GM23338 (cell line): Measurements from ENCODE around the gene ACOT11. TPM values are rescaled to one million over a fixed set of nuclear protein-coding genes. Genes with fewer than 3 reads are reported as not detected.

Experiments used
- ATAC-seq: fragments of 200-7000 bp; cut with Tn5 transposase; 3 replicates; pipeline ENCODE4 v1.9.1; 2020
- DNase-seq: peaks from one replicate; pipeline ENCODE4 v3.0.0-alpha.2; 2015; ENCODE audit warnings: low spot score
- H2AFZ ChIP-seq: fragments of 200-600 bp; sonication (generic); 2 replicates; pipeline ENCODE4 v1.8.0; 2016; ENCODE audit warnings: antibody characterized with exemption, mild to moderate bottlenecking, moderate library complexity
- H3F3A ChIP-seq: fragments of 200-600 bp; sonication (generic); replicated peaks from 2 replicates; pipeline ENCODE4 v1.8.0; 2017; ENCODE audit warnings: antibody characterized with exemption, mixed run types, low read depth
- H3K27ac ChIP-seq: fragments of 200-600 bp; sonication (generic); 2 replicates; pipeline ENCODE4 v1.6.1; 2016; ENCODE audit warnings: low read depth
- H3K27me3 ChIP-seq: fragments of 200-600 bp; sonication (generic); 2 replicates; pipeline ENCODE4 v1.8.0; 2016; ENCODE audit warnings: mild to moderate bottlenecking, mixed run types, moderate library complexity; ENCODE audit not compliant: insufficient read depth
- H3K36me3 ChIP-seq: fragments of 200-600 bp; sonication (generic); 2 replicates; pipeline ENCODE4 v1.8.0; 2016; ENCODE audit warnings: mild to moderate bottlenecking; ENCODE audit not compliant: insufficient read depth
- H3K4me1 ChIP-seq: fragments of 200-600 bp; sonication (generic); 2 replicates; pipeline ENCODE4 v1.8.0; 2016; ENCODE audit warnings: mild to moderate bottlenecking, moderate library complexity; ENCODE audit not compliant: insufficient read depth
- H3K4me2 ChIP-seq: fragments of 200-600 bp; sonication (generic); 2 replicates; pipeline ENCODE4 v1.7.1; 2017; ENCODE audit warnings: mixed run types
- H3K4me3 ChIP-seq: fragments of 200-600 bp; sonication (generic); 2 replicates; pipeline ENCODE4 v1.6.1; 2016; ENCODE audit warnings: mixed run types
- H3K79me2 ChIP-seq: fragments of 200-600 bp; sonication (generic); replicated peaks from 2 replicates; pipeline ENCODE4 v1.8.0; 2017; ENCODE audit warnings: mild to moderate bottlenecking; ENCODE audit not compliant: insufficient read depth
- H3K9me2 ChIP-seq: fragments of 200-600 bp; sonication (generic); 2 replicates; pipeline ENCODE4 v1.8.0; 2017; ENCODE audit not compliant: insufficient read depth
- H4K20me1 ChIP-seq: fragments of 200-600 bp; sonication (generic); replicated peaks from 2 replicates; pipeline ENCODE4 v1.8.0; 2017; ENCODE audit warnings: mild to moderate bottlenecking; ENCODE audit not compliant: insufficient read depth
- H3K27ac Mint-ChIP-seq: 2 replicates; pipeline ENCODE4 v1.8.0; 2020; ENCODE audit warnings: inconsistent platforms, mild to moderate bottlenecking, moderate library complexity, mixed read lengths
- H3K27me3 Mint-ChIP-seq: 3 replicates; pipeline ENCODE4 v1.8.0; 2022; ENCODE audit warnings: low read depth, mild to moderate bottlenecking, moderate library complexity, mixed read lengths, inconsistent platforms; ENCODE audit not compliant: insufficient read depth, poor library complexity
- H3K36me3 Mint-ChIP-seq: 3 replicates; pipeline ENCODE4 v1.8.0; 2021; ENCODE audit warnings: low read depth, mild to moderate bottlenecking, inconsistent platforms, moderate library complexity, mixed read lengths
- H3K4me1 Mint-ChIP-seq: 3 replicates; pipeline ENCODE4 v1.8.0; 2020; ENCODE audit warnings: mild to moderate bottlenecking, inconsistent platforms, mixed read lengths
- H3K4me3 Mint-ChIP-seq: 3 replicates; pipeline ENCODE4 v1.8.0; 2021; ENCODE audit warnings: moderate library complexity, mild to moderate bottlenecking, inconsistent platforms, mixed read lengths
- H3K9me3 Mint-ChIP-seq: 3 replicates; pipeline ENCODE4 v1.8.0; 2020; ENCODE audit warnings: moderate library complexity, mild to moderate bottlenecking, inconsistent platforms, mixed read lengths
- CREB1 ChIP-seq: fragments of 250-450 bp; sonication (Bioruptor Pico); IDR thresholded peaks from 2 replicates; pipeline ENCODE4 v1.5.0; 2020; ENCODE audit warnings: low read depth, mild to moderate bottlenecking, moderate library complexity
- EZH2 ChIP-seq: fragments of 200-600 bp; sonication (generic); IDR thresholded peaks from one replicate; pipeline ENCODE4 v1.8.0; 2017; ENCODE audit warnings: antibody characterized with exemption, mild to moderate bottlenecking, low read depth; ENCODE audit not compliant: unreplicated experiment
- EZH2phosphoT487 ChIP-seq: fragments of 200-600 bp; sonication (generic); IDR thresholded peaks from one replicate; pipeline ENCODE4 v1.8.1; 2018; ENCODE audit warnings: antibody characterized with exemption; ENCODE audit not compliant: unreplicated experiment
- JUNB ChIP-seq: IDR thresholded peaks from one replicate; pipeline ENCODE4 v1.6.1; 2016; ENCODE audit warnings: antibody characterized with exemption; ENCODE audit not compliant: unreplicated experiment
- NANOG ChIP-seq: IDR thresholded peaks from 2 replicates; pipeline ENCODE4 v1.6.1; 2016; ENCODE audit warnings: antibody characterized with exemption, borderline replicate concordance
- POLR2AphosphoS5 ChIP-seq: IDR thresholded peaks from 2 replicates; pipeline ENCODE4 v1.6.1; 2016; ENCODE audit warnings: antibody characterized with exemption, low read depth
- STAT1 ChIP-seq: IDR thresholded peaks from one replicate; pipeline ENCODE4 v1.6.1; 2016; ENCODE audit warnings: antibody characterized with exemption; ENCODE audit not compliant: unreplicated experiment
- ZNF114 ChIP-seq: fragments of 250-450 bp; sonication (Bioruptor Pico); IDR thresholded peaks from 2 replicates; pipeline ENCODE4 v1.5.0; 2020; ENCODE audit warnings: mild to moderate bottlenecking, moderate library complexity
- ZNF331 ChIP-seq: fragments of 250-450 bp; sonication (Bioruptor Pico); IDR thresholded peaks from 2 replicates; pipeline ENCODE4 v1.5.0; 2020; ENCODE audit warnings: low read depth, mild to moderate bottlenecking, moderate library complexity
- polyA plus RNA-seq: library from polyadenylated mRNA; unstranded; fragments of >200 nt; fragmentation: Nextera tagmentation; extraction: Ambion mirVana; gene quantifications from 2 replicates; pipeline ENCODE4 v1.2.1, GENCODE V29; 2016
- total RNA-seq: library from RNA; depleted of rRNA; stranded (reverse); fragments of >200 nt; shearing (Covaris generic); gene quantifications from 2 replicates; pipeline ENCODE4 v1.2.3, GENCODE V29; 2014
- TF ChIP-seq, protein P1 (sequence below): IDR thresholded peaks from 2 replicates; pipeline ENCODE4 v1.6.1; 2016; ENCODE audit warnings: antibody characterized with exemption
- TF ChIP-seq, protein P2 (sequence below): fragments of 250-450 bp; sonication (Bioruptor Pico); IDR thresholded peaks from 2 replicates; pipeline ENCODE4 v1.5.0; 2020; ENCODE audit warnings: mild to moderate bottlenecking, moderate library complexity
- TF ChIP-seq, protein P3 (sequence below), 2 experiments: fragments of 200-600 bp in 1 of 2; sonication (generic) in 1 of 2; conservative IDR thresholded peaks; 2 replicates each; pipeline versions ENCODE4 v1.5.1 to v1.6.1; 2016 to 2017; ENCODE audit warnings: antibody characterized with exemption in 2 of 2, low read depth in 2 of 2, mild to moderate bottlenecking in 2 of 2, moderate library complexity in 1 of 2
- TF ChIP-seq, protein P4 (sequence below): IDR thresholded peaks from one replicate; pipeline ENCODE4 v1.6.1; 2018; ENCODE audit warnings: antibody characterized with exemption; ENCODE audit not compliant: unreplicated experiment

ACOT11 gene
- total and polyA plus RNA-seq, 2 experiments from 2014 or later, result 1.6 to 2.7 TPM

DNA sequence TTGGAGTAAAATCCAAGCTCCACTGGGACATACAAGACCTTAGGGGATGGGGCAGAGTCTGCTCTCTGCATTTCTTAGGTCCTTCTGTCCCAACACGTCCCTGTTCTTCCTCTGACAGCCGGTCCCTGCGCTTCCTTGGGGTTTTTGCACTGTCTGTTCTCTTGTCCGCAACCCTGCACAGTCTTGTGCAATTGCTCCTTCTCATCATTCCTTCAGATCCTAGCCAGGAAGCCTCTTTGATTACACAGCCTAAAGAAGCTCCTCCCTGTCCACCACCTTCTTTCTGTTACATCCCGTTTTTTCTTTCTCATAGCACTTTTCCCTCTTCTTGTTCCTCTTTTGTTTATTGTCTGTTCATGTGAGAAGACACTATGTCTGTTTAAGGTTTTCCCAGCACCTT is 19.9 kb downstream of the ACOT11 start:
- no peaks in the 10 kb centered on the region for H3K36me3 ChIP-seq
- Mint-ChIP-seq H3K9me3 (peaks cover 9% of the 10 kb centered on the region), H3K4me3 (no peak overlapping the region; the same call in 2 of the 3 replicates), H3K4me1 (peaks cover 44% of the 10 kb centered on the region), H3K27ac (no peak overlapping the region), H3K27me3 (peaks cover 15% of the 10 kb centered on the region), H3K36me3 (peaks cover 3% of the 10 kb centered on the region)
- no peaks in the 10 kb centered on the region for H3K9me2 ChIP-seq
- no peak for ATAC-seq
- TF ChIP-seq, protein P1, sequence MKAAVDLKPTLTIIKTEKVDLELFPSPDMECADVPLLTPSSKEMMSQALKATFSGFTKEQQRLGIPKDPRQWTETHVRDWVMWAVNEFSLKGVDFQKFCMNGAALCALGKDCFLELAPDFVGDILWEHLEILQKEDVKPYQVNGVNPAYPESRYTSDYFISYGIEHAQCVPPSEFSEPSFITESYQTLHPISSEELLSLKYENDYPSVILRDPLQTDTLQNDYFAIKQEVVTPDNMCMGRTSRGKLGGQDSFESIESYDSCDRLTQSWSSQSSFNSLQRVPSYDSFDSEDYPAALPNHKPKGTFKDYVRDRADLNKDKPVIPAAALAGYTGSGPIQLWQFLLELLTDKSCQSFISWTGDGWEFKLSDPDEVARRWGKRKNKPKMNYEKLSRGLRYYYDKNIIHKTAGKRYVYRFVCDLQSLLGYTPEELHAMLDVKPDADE, result no peak
- TF ChIP-seq EZH2 (no peak), CREB1 (CRISPR knock-in tag) (no peak), EZH2phosphoT487 (no peak), NANOG (no peak), POLR2AphosphoS5 (no peak), STAT1 (no peak), JUNB (no peak), ZNF114 (no peak), ZNF331 (CRISPR knock-in tag) (no peak)
- TF ChIP-seq, protein P2, sequence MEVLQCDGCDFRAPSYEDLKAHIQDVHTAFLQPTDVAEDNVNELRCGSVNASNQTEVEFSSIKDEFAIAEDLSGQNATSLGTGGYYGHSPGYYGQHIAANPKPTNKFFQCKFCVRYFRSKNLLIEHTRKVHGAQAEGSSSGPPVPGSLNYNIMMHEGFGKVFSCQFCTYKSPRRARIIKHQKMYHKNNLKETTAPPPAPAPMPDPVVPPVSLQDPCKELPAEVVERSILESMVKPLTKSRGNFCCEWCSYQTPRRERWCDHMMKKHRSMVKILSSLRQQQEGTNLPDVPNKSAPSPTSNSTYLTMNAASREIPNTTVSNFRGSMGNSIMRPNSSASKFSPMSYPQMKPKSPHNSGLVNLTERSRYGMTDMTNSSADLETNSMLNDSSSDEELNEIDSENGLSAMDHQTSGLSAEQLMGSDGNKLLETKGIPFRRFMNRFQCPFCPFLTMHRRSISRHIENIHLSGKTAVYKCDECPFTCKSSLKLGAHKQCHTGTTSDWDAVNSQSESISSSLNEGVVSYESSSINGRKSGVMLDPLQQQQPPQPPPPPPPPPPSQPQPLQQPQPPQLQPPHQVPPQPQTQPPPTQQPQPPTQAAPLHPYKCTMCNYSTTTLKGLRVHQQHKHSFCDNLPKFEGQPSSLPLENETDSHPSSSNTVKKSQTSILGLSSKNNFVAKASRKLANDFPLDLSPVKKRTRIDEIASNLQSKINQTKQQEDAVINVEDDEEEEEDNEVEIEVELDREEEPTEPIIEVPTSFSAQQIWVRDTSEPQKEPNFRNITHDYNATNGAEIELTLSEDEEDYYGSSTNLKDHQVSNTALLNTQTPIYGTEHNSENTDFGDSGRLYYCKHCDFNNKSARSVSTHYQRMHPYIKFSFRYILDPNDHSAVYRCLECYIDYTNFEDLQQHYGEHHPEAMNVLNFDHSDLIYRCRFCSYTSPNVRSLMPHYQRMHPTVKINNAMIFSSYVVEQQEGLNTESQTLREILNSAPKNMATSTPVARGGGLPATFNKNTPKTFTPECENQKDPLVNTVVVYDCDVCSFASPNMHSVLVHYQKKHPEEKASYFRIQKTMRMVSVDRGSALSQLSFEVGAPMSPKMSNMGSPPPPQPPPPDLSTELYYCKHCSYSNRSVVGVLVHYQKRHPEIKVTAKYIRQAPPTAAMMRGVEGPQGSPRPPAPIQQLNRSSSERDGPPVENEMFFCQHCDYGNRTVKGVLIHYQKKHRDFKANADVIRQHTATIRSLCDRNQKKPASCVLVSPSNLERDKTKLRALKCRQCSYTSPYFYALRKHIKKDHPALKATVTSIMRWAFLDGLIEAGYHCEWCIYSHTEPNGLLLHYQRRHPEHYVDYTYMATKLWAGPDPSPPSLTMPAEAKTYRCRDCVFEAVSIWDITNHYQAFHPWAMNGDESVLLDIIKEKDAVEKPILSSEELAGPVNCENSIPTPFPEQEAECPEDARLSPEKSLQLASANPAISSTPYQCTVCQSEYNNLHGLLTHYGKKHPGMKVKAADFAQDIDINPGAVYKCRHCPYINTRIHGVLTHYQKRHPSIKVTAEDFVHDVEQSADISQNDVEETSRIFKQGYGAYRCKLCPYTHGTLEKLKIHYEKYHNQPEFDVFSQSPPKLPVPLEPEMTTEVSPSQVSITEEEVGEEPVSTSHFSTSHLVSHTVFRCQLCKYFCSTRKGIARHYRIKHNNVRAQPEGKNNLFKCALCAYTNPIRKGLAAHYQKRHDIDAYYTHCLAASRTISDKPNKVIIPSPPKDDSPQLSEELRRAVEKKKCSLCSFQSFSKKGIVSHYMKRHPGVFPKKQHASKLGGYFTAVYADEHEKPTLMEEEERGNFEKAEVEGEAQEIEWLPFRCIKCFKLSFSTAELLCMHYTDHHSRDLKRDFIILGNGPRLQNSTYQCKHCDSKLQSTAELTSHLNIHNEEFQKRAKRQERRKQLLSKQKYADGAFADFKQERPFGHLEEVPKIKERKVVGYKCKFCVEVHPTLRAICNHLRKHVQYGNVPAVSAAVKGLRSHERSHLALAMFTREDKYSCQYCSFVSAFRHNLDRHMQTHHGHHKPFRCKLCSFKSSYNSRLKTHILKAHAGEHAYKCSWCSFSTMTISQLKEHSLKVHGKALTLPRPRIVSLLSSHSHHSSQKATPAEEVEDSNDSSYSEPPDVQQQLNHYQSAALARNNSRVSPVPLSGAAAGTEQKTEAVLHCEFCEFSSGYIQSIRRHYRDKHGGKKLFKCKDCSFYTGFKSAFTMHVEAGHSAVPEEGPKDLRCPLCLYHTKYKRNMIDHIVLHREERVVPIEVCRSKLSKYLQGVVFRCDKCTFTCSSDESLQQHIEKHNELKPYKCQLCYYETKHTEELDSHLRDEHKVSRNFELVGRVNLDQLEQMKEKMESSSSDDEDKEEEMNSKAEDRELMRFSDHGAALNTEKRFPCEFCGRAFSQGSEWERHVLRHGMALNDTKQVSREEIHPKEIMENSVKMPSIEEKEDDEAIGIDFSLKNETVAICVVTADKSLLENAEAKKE (CRISPR knock-in tag), result no peak
- TF ChIP-seq, protein P3, sequence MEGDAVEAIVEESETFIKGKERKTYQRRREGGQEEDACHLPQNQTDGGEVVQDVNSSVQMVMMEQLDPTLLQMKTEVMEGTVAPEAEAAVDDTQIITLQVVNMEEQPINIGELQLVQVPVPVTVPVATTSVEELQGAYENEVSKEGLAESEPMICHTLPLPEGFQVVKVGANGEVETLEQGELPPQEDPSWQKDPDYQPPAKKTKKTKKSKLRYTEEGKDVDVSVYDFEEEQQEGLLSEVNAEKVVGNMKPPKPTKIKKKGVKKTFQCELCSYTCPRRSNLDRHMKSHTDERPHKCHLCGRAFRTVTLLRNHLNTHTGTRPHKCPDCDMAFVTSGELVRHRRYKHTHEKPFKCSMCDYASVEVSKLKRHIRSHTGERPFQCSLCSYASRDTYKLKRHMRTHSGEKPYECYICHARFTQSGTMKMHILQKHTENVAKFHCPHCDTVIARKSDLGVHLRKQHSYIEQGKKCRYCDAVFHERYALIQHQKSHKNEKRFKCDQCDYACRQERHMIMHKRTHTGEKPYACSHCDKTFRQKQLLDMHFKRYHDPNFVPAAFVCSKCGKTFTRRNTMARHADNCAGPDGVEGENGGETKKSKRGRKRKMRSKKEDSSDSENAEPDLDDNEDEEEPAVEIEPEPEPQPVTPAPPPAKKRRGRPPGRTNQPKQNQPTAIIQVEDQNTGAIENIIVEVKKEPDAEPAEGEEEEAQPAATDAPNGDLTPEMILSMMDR (conservative IDR thresholded peaks at IDR 0.05; ENCODE audit: low read depth in 2 of 2), result no peak
- TF ChIP-seq, protein P4, sequence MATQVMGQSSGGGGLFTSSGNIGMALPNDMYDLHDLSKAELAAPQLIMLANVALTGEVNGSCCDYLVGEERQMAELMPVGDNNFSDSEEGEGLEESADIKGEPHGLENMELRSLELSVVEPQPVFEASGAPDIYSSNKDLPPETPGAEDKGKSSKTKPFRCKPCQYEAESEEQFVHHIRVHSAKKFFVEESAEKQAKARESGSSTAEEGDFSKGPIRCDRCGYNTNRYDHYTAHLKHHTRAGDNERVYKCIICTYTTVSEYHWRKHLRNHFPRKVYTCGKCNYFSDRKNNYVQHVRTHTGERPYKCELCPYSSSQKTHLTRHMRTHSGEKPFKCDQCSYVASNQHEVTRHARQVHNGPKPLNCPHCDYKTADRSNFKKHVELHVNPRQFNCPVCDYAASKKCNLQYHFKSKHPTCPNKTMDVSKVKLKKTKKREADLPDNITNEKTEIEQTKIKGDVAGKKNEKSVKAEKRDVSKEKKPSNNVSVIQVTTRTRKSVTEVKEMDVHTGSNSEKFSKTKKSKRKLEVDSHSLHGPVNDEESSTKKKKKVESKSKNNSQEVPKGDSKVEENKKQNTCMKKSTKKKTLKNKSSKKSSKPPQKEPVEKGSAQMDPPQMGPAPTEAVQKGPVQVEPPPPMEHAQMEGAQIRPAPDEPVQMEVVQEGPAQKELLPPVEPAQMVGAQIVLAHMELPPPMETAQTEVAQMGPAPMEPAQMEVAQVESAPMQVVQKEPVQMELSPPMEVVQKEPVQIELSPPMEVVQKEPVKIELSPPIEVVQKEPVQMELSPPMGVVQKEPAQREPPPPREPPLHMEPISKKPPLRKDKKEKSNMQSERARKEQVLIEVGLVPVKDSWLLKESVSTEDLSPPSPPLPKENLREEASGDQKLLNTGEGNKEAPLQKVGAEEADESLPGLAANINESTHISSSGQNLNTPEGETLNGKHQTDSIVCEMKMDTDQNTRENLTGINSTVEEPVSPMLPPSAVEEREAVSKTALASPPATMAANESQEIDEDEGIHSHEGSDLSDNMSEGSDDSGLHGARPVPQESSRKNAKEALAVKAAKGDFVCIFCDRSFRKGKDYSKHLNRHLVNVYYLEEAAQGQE, result no peak
- H3K27ac ChIP-seq, result no peak overlapping the region
- H3K27me3 ChIP-seq, result no peaks in the 10 kb centered on the region
- H2AFZ ChIP-seq, result no peak overlapping the region
- H3K4me1 ChIP-seq, result peaks cover 18% of the 10 kb centered on the region
- DNase-seq, result no peak
- H3K79me2 ChIP-seq, result no peaks in the 10 kb centered on the region
- no peaks in the 10 kb centered on the region for H4K20me1 ChIP-seq
- no peak overlapping the region for H3K4me3 ChIP-seq
- 0 out of 2 replicates have a peak, but pooled peaks cover 2% of the 10 kb centered on the region for H3F3A ChIP-seq
- H3K4me2 ChIP-seq, result no peak overlapping the region
